GM12878 (cell line): ENCODE measurements around the gene OXA1L.

Source experiments
- CBX5 ChIP-seq: sonication (generic); IDR thresholded peaks from 2 replicates; pipeline ENCODE4 v1.6.1; 2016; ENCODE audit warnings: low read depth, moderate library complexity, mild to moderate bottlenecking, inconsistent platforms
- EZH2 ChIP-seq: IDR thresholded peaks from 2 replicates; pipeline ENCODE4 v1.6.1; 2012; ENCODE audit warnings: low read depth, mild to moderate bottlenecking, control low read depth, inconsistent platforms, low read length, borderline replicate concordance; ENCODE audit not compliant: control insufficient read depth
- FOXM1 ChIP-seq: IDR thresholded peaks from 2 replicates; pipeline ENCODE4 v1.6.1; 2012; ENCODE audit warnings: low read depth, mild to moderate bottlenecking, inconsistent platforms, low read length, moderate library complexity
- MTA3 ChIP-seq: IDR thresholded peaks from 2 replicates; pipeline ENCODE4 v1.6.1; 2012; ENCODE audit warnings: low read length, inconsistent platforms, borderline replicate concordance
- POLR2A ChIP-seq: IDR thresholded peaks from 2 replicates; pipeline ENCODE4 v1.6.1; 2011; ENCODE audit warnings: low read depth, mild to moderate bottlenecking, low read length
- POU2F2 ChIP-seq: IDR thresholded peaks from 3 replicates; pipeline ENCODE4 v1.6.1; 2011; ENCODE audit warnings: low read depth, mild to moderate bottlenecking, low read length, borderline replicate concordance
- RAD21 ChIP-seq: IDR thresholded peaks from 2 replicates; pipeline ENCODE4 v1.6.1; 2011; ENCODE audit warnings: mild to moderate bottlenecking, low read depth, low read length, moderate library complexity; ENCODE audit not compliant: insufficient read depth
- SMC3 ChIP-seq: IDR thresholded peaks from 2 replicates; pipeline ENCODE4 v1.6.1; 2011; ENCODE audit warnings: low read length, improper control_type of control experiment, borderline replicate concordance
- ZNF217 ChIP-seq: fragments of 450-650 bp; IDR thresholded peaks from 2 replicates; pipeline ENCODE4 v1.6.1; 2017; ENCODE audit warnings: antibody characterized with exemption, mild to moderate bottlenecking
- ZNF274 ChIP-seq: IDR thresholded peaks from one replicate; pipeline ENCODE4 v1.8.0; 2011; ENCODE audit not compliant: insufficient read length, insufficient read depth
- TF ChIP-seq, protein P1 (sequence below), 3 experiments: IDR thresholded peaks in 2 of 3; conservative IDR thresholded peaks in 1 of 3; 2 replicates each; pipeline ENCODE4 v1.5.1; 2011; ENCODE audit warnings: low read depth in 3 of 3, low read length in 3 of 3, mild to moderate bottlenecking in 3 of 3, control low read depth in 2 of 3, moderate library complexity in 2 of 3, inconsistent platforms in 1 of 3, mixed read lengths in 1 of 3; ENCODE audit not compliant: control insufficient read depth in 2 of 3, insufficient read depth in 1 of 3; ENCODE audit errors: extremely low read depth in 1 of 3
- TF ChIP-seq, protein P2 (sequence below): IDR thresholded peaks from 2 replicates; pipeline ENCODE4 v1.6.1; 2012; ENCODE audit warnings: low read depth, low read length, improper control_type of control experiment

DNA sequence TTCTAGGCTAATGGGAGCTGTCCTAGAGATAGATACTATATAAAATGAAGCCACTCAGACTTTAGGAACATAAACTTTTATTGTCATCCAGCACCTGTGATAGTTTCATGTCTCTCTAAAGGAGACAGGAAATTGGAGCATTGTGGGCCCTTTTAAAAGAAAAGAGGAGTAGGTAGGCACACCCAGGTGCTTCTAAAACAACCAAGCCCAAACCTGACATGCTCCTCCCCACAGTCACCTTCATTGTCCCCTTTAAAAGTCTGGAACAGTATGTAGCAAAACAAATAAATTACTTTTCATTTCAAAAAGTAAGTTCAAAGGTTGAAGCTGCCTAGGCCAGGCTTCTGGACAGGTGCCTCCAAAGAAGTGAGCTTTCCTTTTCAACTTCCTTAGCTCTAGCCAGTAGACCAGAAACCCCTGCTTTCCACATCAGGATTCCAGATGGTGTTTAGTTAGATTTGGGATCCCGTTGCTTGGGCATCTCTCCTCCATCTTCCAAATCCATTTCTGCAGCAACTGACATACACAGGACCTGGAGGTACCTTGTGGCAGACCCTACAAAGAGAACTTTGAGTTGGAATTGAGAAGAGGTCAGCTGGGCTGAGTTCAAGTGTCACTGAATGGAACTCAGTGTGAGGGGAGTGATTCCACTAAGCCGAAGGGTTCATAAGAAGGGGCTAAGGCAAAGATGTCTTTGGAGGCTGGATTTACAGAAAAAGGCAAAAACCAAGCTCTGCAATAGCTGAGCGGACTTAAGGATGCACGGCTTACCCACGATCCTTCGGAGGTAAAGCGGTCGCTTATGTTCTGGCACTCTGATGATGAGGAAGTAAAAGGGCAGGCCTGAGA, 6.9 kb downstream of the OXA1L start:
- TF ChIP-seq SMC3 (no peak), EZH2 (no peak), ZNF274 (no peak), CBX5 (no peak), MTA3 (no peak), RAD21 (no peak), ZNF217 (no peak), POU2F2 (no peak), POLR2A (no peak; the same call in none of the 2 replicates), FOXM1 (no peak)
- TF ChIP-seq, protein P1, sequence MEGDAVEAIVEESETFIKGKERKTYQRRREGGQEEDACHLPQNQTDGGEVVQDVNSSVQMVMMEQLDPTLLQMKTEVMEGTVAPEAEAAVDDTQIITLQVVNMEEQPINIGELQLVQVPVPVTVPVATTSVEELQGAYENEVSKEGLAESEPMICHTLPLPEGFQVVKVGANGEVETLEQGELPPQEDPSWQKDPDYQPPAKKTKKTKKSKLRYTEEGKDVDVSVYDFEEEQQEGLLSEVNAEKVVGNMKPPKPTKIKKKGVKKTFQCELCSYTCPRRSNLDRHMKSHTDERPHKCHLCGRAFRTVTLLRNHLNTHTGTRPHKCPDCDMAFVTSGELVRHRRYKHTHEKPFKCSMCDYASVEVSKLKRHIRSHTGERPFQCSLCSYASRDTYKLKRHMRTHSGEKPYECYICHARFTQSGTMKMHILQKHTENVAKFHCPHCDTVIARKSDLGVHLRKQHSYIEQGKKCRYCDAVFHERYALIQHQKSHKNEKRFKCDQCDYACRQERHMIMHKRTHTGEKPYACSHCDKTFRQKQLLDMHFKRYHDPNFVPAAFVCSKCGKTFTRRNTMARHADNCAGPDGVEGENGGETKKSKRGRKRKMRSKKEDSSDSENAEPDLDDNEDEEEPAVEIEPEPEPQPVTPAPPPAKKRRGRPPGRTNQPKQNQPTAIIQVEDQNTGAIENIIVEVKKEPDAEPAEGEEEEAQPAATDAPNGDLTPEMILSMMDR (IDR thresholded peaks at IDR 0.05 in 2 of 3, conservative IDR thresholded peaks at IDR 0.05 in 1 of 3; ENCODE audit: control insufficient read depth in 2 of 3, extremely low read depth in 1 of 3, insufficient read depth in 1 of 3, low read depth in 3 of 3, low read length in 3 of 3): no peak
- TF ChIP-seq, protein P2, sequence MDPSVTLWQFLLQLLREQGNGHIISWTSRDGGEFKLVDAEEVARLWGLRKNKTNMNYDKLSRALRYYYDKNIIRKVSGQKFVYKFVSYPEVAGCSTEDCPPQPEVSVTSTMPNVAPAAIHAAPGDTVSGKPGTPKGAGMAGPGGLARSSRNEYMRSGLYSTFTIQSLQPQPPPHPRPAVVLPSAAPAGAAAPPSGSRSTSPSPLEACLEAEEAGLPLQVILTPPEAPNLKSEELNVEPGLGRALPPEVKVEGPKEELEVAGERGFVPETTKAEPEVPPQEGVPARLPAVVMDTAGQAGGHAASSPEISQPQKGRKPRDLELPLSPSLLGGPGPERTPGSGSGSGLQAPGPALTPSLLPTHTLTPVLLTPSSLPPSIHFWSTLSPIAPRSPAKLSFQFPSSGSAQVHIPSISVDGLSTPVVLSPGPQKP: no peak
